ENCODE measurements around the gene HTR4.

The HTR4 gene

DNA sequence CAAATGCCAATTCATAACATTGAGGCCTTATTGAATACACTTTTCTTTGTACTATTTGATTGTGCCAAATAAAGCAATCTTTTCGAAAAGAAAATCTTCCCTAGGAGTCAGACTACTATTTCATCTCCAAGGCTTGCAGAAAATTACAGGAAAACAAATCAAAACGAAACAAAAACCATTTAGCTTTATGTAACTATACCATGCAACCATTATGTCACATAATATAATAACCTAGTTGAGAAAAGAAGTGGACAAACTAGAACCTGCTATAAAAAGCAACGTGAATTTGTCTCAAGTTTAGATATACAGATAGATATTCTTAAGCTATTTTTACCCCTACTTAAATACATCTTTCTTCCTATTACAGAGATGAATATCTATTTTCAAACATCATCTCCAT lies 18.0 kb downstream of the HTR4 start:
- no peak overlapping the region for H2BK15ac ChIP-seq (ENCODE audit: low read length)
- H2AFZ ChIP-seq (ENCODE audit: low read length), result no peak overlapping the region
- no peak overlapping the region for H3K23ac ChIP-seq (ENCODE audit: low read depth, low read length, poor library complexity)
- no peaks in the 10 kb centered on the region for H3K79me1 ChIP-seq (ENCODE audit: low read depth, low read length)
- H3K9ac ChIP-seq (ENCODE audit: low read depth, low read length, poor library complexity), result no peak overlapping the region
- DNase-seq (ENCODE audit: low spot score), result no peak
- H3K27ac ChIP-seq (replicated peaks; ENCODE audit: low read length), result no peak overlapping the region
- no peak overlapping the region for H2BK5ac ChIP-seq (ENCODE audit: low read length)
- H3K27me3 ChIP-seq (ENCODE audit: control insufficient read depth in 3 of 3, insufficient read depth in 3 of 3, low read depth in 1 of 3, low read length in 3 of 3), result no peaks in the 10 kb centered on the region
- no peak overlapping the region for H3K4me3 ChIP-seq (ENCODE audit: low read length in 2 of 2)
- no peak overlapping the region for H2AK5ac ChIP-seq (ENCODE audit: low read depth, low read length)
- H3K4me1 ChIP-seq (ENCODE audit: control insufficient read depth in 2 of 2, insufficient read depth in 1 of 2, low read depth in 1 of 2, low read length in 2 of 2), result no peaks in the 10 kb centered on the region
- no peak overlapping the region for H3K18ac ChIP-seq (ENCODE audit: low read length)
- H2BK120ac ChIP-seq (ENCODE audit: low read depth, low read length), result no peak overlapping the region
- no peak overlapping the region for H3K14ac ChIP-seq (ENCODE audit: low read length)
- no peaks in the 10 kb centered on the region for H3K36me3 ChIP-seq (replicated peaks in 1 of 2; ENCODE audit: control insufficient read depth in 2 of 2, insufficient read depth in 2 of 2, low read length in 2 of 2)
- H4K91ac ChIP-seq (ENCODE audit: low read depth, low read length, poor library complexity), result no peak overlapping the region
- H3K9me3 ChIP-seq (replicated peaks in 1 of 2; ENCODE audit: control insufficient read depth in 2 of 2, insufficient read depth in 1 of 2, low read depth in 1 of 2, low read length in 2 of 2), result no peaks in the 10 kb centered on the region
- H3K4me2 ChIP-seq (ENCODE audit: insufficient read depth, low read length, poor library complexity, severe bottlenecking), result no peak overlapping the region
- no peak overlapping the region for H3K4ac ChIP-seq (ENCODE audit: low read length)
- WGBS, 2 donors (ENCODE audit: extremely low coverage in 2 of 2, insufficient read length in 2 of 2, insufficient replicate concordance in 1 of 2), result no CpG with 5 or more reads among the region's 3 CpGs
- no peak overlapping the region for H4K8ac ChIP-seq (ENCODE audit: low read depth, low read length)
- H2BK12ac ChIP-seq (ENCODE audit: low read length), result no peak overlapping the region

DNA sequence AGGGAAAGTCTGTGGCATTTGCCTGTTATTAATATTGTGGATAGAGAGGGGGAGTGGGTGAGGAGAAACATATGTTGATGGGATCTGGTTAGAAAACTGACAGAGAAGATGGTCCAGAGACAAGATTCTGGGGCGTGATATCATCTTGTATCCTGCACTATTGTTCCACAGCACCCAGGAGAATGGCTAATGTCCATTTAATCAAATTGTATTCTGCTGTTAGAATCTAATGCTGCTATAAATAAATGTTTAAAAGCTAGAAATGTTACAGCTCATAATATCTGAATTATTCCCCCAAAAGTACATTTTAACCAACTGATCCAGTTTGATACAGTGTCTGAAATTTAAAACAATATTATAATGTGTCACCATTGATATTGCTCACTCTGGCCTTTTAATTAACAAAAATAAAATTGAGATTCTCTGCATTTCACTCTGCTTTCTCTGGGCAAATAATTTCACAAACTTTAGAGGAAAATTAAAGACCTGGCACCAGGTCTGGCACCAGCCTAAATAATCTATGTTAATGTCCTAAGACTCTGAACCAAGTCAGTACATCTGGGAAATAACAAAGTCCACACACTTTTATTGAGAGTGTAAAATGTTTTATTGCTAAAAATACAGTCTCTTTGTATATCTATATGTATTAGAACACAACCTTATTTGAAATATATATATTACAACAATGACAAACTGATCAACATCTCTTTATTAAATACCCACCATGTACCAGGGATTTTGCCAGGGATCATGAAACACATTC lies 18.8 kb downstream of the HTR4 start:
- Histone ChIP-seq H3K36me3 (replicated peaks in 1 of 2; ENCODE audit: control insufficient read depth in 2 of 2, insufficient read depth in 2 of 2, low read length in 2 of 2) (no peaks in the 10 kb centered on the region), H3K4me3 (ENCODE audit: low read length in 2 of 2) (no peak overlapping the region), H3K4me1 (ENCODE audit: control insufficient read depth in 2 of 2, insufficient read depth in 1 of 2, low read depth in 1 of 2, low read length in 2 of 2) (no peaks in the 10 kb centered on the region), H3K14ac (ENCODE audit: low read length) (no peak overlapping the region), H2BK5ac (ENCODE audit: low read length) (no peak overlapping the region), H2AFZ (ENCODE audit: low read length) (no peak overlapping the region), H3K27ac (replicated peaks; ENCODE audit: low read length) (no peak overlapping the region), H3K4ac (ENCODE audit: low read length) (no peak overlapping the region), H3K18ac (ENCODE audit: low read length) (no peak overlapping the region), H3K27me3 (ENCODE audit: control insufficient read depth in 3 of 3, insufficient read depth in 3 of 3, low read depth in 1 of 3, low read length in 3 of 3) (no peaks in the 10 kb centered on the region), H2BK120ac (ENCODE audit: low read depth, low read length) (no peak overlapping the region), H2BK15ac (ENCODE audit: low read length) (no peak overlapping the region), H3K4me2 (ENCODE audit: insufficient read depth, low read length, poor library complexity, severe bottlenecking) (no peak overlapping the region), H3K9me3 (replicated peaks in 1 of 2; ENCODE audit: control insufficient read depth in 2 of 2, insufficient read depth in 1 of 2, low read depth in 1 of 2, low read length in 2 of 2) (no peaks in the 10 kb centered on the region), H2AK5ac (ENCODE audit: low read depth, low read length) (no peak overlapping the region), H3K79me1 (ENCODE audit: low read depth, low read length) (no peaks in the 10 kb centered on the region), H4K8ac (ENCODE audit: low read depth, low read length) (no peak overlapping the region), H3K23ac (ENCODE audit: low read depth, low read length, poor library complexity) (no peak overlapping the region), H2BK12ac (ENCODE audit: low read length) (no peak overlapping the region), H3K9ac (ENCODE audit: low read depth, low read length, poor library complexity) (no peak overlapping the region), H4K91ac (ENCODE audit: low read depth, low read length, poor library complexity) (no peak overlapping the region)
- no CpG with 5 or more reads among the region's 1 CpG for whole genome bisulfite sequencing, 2 donors (ENCODE audit: extremely low coverage in 2 of 2, insufficient read length in 2 of 2, insufficient replicate concordance in 1 of 2)
- no peak for DNase-seq (ENCODE audit: low spot score)

DNA sequence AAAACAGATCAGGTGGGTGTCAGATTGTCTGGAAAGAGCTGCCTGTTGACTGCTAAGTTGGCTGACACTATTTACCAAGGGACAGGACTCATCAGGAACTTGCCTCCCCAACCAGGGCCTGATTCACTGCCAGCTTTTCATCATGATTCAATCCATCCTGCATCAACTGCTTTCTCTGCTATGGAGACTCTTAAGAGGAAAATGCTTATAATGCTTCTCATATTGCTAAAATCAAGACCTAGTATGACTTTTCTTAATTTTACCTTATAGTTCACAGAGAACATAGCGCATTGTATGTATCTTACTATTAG lies 21.3 kb downstream of the HTR4 start:
- Histone ChIP-seq H4K91ac (ENCODE audit: low read depth, low read length, poor library complexity) (no peak overlapping the region), H3K4me2 (ENCODE audit: insufficient read depth, low read length, poor library complexity, severe bottlenecking) (no peak overlapping the region), H3K79me1 (ENCODE audit: low read depth, low read length) (no peaks in the 10 kb centered on the region), H3K9me3 (replicated peaks in 1 of 2; ENCODE audit: control insufficient read depth in 2 of 2, insufficient read depth in 1 of 2, low read depth in 1 of 2, low read length in 2 of 2) (no peaks in the 10 kb centered on the region), H2AFZ (ENCODE audit: low read length) (no peak overlapping the region), H2BK5ac (ENCODE audit: low read length) (no peak overlapping the region), H2AK5ac (ENCODE audit: low read depth, low read length) (no peak overlapping the region), H2BK15ac (ENCODE audit: low read length) (no peak overlapping the region), H3K36me3 (replicated peaks in 1 of 2; ENCODE audit: control insufficient read depth in 2 of 2, insufficient read depth in 2 of 2, low read length in 2 of 2) (no peaks in the 10 kb centered on the region), H3K4me1 (ENCODE audit: control insufficient read depth in 2 of 2, insufficient read depth in 1 of 2, low read depth in 1 of 2, low read length in 2 of 2) (no peaks in the 10 kb centered on the region), H3K27ac (replicated peaks; ENCODE audit: low read length) (no peak overlapping the region), H3K27me3 (ENCODE audit: control insufficient read depth in 3 of 3, insufficient read depth in 3 of 3, low read depth in 1 of 3, low read length in 3 of 3) (no peaks in the 10 kb centered on the region), H4K8ac (ENCODE audit: low read depth, low read length) (no peak overlapping the region), H3K4me3 (ENCODE audit: low read length in 2 of 2) (no peak overlapping the region), H2BK120ac (ENCODE audit: low read depth, low read length) (no peak overlapping the region), H3K18ac (ENCODE audit: low read length) (no peak overlapping the region), H3K23ac (ENCODE audit: low read depth, low read length, poor library complexity) (no peak overlapping the region), H3K9ac (ENCODE audit: low read depth, low read length, poor library complexity) (no peak overlapping the region), H3K4ac (ENCODE audit: low read length) (no peak overlapping the region), H2BK12ac (ENCODE audit: low read length) (no peak overlapping the region), H3K14ac (ENCODE audit: low read length) (no peak overlapping the region)
- WGBS, 2 donors (ENCODE audit: extremely low coverage in 2 of 2, insufficient read length in 2 of 2, insufficient replicate concordance in 1 of 2), result no CpG with 5 or more reads among the region's 1 CpG
- no peak for DNase-seq (ENCODE audit: low spot score)

DNA sequence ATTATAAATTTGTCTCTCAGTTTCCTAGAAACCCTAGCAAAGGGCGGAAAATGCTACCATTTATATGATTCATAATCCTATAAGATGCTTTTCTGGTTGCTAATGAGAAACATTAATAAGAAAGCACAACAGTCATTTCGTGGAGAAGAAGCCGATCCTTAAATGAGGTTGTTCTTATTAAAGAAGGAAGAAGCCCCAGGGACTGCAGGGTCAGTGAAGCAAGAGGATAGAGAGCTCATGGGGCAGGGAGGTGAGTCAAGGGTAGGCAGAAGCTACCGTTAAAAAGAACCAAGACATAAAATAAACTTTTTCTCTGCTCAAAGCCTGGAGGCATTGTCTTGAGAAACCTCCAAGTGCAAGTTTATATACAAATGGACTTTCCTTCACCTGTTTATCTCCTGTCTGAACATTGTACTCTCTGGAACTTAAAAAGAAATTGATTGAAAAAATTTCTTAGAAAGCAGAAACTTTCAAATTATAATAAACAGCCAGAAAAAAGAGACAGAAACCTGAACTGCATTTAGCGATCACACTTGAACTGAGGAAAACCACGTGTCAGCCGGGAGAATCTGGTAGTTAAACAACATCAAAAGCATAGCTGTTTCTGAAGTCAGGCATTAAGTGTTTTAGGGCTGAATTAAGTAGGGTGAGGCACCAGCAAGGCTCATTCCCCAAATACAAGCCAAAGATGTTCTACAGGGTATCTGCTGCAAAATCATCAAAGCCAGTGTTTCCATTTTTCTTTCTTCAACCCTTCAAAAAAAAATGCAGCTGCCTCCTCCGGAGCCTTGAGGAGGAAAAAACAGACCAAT lies 21.9 kb downstream of the HTR4 start:
- H3K79me1 ChIP-seq (ENCODE audit: low read depth, low read length), result no peaks in the 10 kb centered on the region
- no peak overlapping the region for H3K23ac ChIP-seq (ENCODE audit: low read depth, low read length, poor library complexity)
- H3K4ac ChIP-seq (ENCODE audit: low read length), result no peak overlapping the region
- no peak overlapping the region for H2BK120ac ChIP-seq (ENCODE audit: low read depth, low read length)
- H3K4me2 ChIP-seq (ENCODE audit: insufficient read depth, low read length, poor library complexity, severe bottlenecking), result no peak overlapping the region
- H2AK5ac ChIP-seq (ENCODE audit: low read depth, low read length), result no peak overlapping the region
- H2BK12ac ChIP-seq (ENCODE audit: low read length), result no peak overlapping the region
- WGBS, 2 donors (ENCODE audit: extremely low coverage in 2 of 2, insufficient read length in 2 of 2, insufficient replicate concordance in 1 of 2), result no CpG with 5 or more reads among the region's 8 CpGs
- H2BK15ac ChIP-seq (ENCODE audit: low read length), result no peak overlapping the region
- no peak for DNase-seq (ENCODE audit: low spot score)
- H3K36me3 ChIP-seq (replicated peaks in 1 of 2; ENCODE audit: control insufficient read depth in 2 of 2, insufficient read depth in 2 of 2, low read length in 2 of 2), result no peaks in the 10 kb centered on the region
- no peak overlapping the region for H3K14ac ChIP-seq (ENCODE audit: low read length)
- no peak overlapping the region for H3K4me3 ChIP-seq (ENCODE audit: low read length in 2 of 2)
- no peak overlapping the region for H2BK5ac ChIP-seq (ENCODE audit: low read length)
- no peak overlapping the region for H2AFZ ChIP-seq (ENCODE audit: low read length)
- no peaks in the 10 kb centered on the region for H3K9me3 ChIP-seq (replicated peaks in 1 of 2; ENCODE audit: control insufficient read depth in 2 of 2, insufficient read depth in 1 of 2, low read depth in 1 of 2, low read length in 2 of 2)
- H3K27ac ChIP-seq (replicated peaks; ENCODE audit: low read length), result no peak overlapping the region
- no peak overlapping the region for H3K9ac ChIP-seq (ENCODE audit: low read depth, low read length, poor library complexity)
- H4K91ac ChIP-seq (ENCODE audit: low read depth, low read length, poor library complexity), result no peak overlapping the region
- no peaks in the 10 kb centered on the region for H3K4me1 ChIP-seq (ENCODE audit: control insufficient read depth in 2 of 2, insufficient read depth in 1 of 2, low read depth in 1 of 2, low read length in 2 of 2)
- no peaks in the 10 kb centered on the region for H3K27me3 ChIP-seq (ENCODE audit: control insufficient read depth in 3 of 3, insufficient read depth in 3 of 3, low read depth in 1 of 3, low read length in 3 of 3)
- no peak overlapping the region for H4K8ac ChIP-seq (ENCODE audit: low read depth, low read length)
- H3K18ac ChIP-seq (ENCODE audit: low read length), result no peak overlapping the region
